Measurements from ENCODE around the gene FHAD1.
A peak's percentile ranks its signal among the peaks of the same experiment; 100 is the strongest.
"Not testable (repeated sequence)": the region's sequence is repeated elsewhere in the genome, so short reads cannot be mapped to it uniquely, and the experiment has no call there.

Gene FHAD1

DNA sequence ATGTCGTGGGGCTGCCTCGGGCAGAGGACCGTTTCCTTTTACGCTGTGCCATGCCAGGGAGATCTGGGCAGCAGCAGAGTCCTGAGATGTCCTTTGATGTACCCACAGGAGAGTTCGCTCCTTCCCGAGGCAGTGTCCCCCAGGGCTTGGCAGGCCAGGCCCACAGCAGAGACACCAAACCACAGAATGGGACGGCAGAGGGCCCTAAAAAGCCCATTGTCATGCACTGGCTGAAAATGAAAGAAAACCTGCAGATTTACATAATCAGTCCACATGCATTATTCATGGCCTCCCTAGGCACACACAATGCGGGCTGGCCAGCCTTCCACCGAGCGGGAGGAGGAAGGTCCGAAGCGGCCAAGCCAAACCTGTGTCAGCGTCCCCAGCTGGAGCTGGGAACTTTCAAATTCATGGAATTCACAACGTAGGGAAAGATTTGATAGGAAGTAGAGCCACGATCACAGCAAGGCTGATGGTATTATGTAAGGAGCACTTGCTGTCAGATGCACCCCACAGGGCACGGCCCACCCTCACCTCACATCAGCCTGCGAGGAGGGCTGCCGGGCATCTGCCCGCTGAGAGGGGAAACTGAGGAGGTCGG is 137.4 kb downstream of the FHAD1 start:
- H3K4me1 ChIP-seq, result peaks cover 24 to 38% (median 34%) of the 10 kb centered on the region in 10 experiments
- H3K9ac ChIP-seq, result peak overlapping the region in 9 of 11 experiments; percentile 29 to 71 (median 50); a peak in 14 of 22 replicates
- peaks cover 0 to 4% (median 0%) of the 10 kb centered on the region in 11 experiments; a peak in 1 of 22 replicates for H4K20me1 ChIP-seq
- H3K36me3 ChIP-seq, result no peaks in the 10 kb centered on the region
- no peak for TF ChIP-seq Cebpa-rat (IDR thresholded peaks at IDR 0.05)
- H3K4me2 ChIP-seq, result peak overlapping the region; percentile 73 to 93 (median 80)
- H3K9me3 ChIP-seq (replicated peaks in 1 of 11), result no peaks in the 10 kb centered on the region
- H3K27me3 ChIP-seq, result 0 out of 22 replicates have a peak, but pooled peaks cover 0 to 6% (median 0%) of the 10 kb centered on the region in 11 experiments
- H3K4me3 ChIP-seq, result peak overlapping the region in 3 of 10 experiments; percentile 1 to 46 (median 45); a peak in 6 of 20 replicates
- H3K27ac ChIP-seq, result peak overlapping the region in 9 of 11 experiments; percentile 2 to 64 (median 48); a peak in 9 of 22 replicates

DNA sequence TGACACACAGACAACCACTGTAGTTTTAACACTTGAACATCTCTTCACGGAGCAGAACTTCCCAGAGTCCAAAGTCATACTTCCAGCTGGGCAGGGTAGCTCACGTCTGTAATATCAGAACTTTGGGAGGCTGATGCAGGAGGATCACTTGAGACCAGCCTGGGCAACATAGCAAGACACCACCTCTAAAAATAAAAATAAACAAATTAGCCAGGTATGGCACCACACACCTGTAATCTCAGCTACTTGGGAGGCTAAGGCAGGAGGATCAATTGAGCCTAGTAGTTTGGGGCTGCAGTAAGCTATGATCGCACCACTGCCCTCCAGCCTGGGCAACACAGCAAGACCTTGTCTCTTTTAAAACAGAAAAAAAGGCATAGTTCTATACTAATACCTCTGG is 138.4 kb downstream of the FHAD1 start:
- Histone ChIP-seq H3K4me1 (peaks cover 24 to 38% (median 34%) of the 10 kb centered on the region in 10 experiments), H3K9ac (no peak overlapping the region), H3K27ac (no peak overlapping the region), H3K36me3 (no peaks in the 10 kb centered on the region), H3K4me3 (no peak overlapping the region), H3K27me3 (0 out of 22 replicates have a peak, but pooled peaks cover 0 to 6% (median 0%) of the 10 kb centered on the region in 11 experiments), H3K4me2 (peak overlapping the region in 4 of 11 experiments; percentile 76 to 89 (median 79); a peak in 8 of 22 replicates), H4K20me1 (peaks cover 0 to 4% (median 0%) of the 10 kb centered on the region in 11 experiments; a peak in 1 of 22 replicates), H3K9me3 (replicated peaks in 1 of 11) (no peaks in the 10 kb centered on the region)
- no peak for TF ChIP-seq Cebpa-rat (IDR thresholded peaks at IDR 0.05)

DNA sequence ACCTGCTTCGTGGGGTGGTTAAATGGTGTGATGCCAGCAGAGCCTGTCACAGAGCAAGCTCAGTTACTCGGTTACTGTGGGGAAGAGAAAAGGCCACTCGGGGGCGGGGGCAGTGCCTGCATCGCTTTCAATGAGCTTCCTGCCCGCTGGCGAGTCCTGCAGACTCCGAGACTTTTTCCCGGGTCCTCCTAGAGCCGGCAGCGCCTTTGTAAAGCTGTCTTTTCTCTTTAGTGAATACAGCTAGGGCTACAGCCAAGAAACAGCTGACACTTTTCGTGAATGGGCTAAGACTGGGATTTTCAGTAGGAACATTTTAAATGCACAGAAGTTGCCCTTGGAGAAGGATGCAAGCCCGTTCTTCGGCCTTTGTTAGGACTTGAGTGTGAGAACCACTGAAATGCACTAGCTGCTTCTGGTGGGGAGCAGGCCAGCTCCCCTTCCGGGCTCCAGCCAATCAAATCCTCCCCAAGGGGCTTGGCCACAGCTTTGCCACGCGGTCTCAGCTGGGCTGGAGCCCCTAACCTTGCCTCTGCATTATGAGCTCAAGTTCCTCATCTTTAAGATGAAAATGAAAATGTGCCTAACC is 139.2 kb downstream of the FHAD1 start:
- H3K4me2 ChIP-seq, result peak overlapping the region; percentile 39 to 89 (median 67)
- peak overlapping the region in 2 of 11 experiments; percentile 20 to 47; a peak in 1 of 22 replicates for H3K9ac ChIP-seq
- H4K20me1 ChIP-seq, result peaks cover 0 to 4% (median 0%) of the 10 kb centered on the region in 11 experiments; a peak in 1 of 22 replicates
- H3K4me3 ChIP-seq, result no peak overlapping the region
- no peak overlapping the region for H3K27ac ChIP-seq
- H3K4me1 ChIP-seq, result peaks cover 24 to 38% (median 34%) of the 10 kb centered on the region in 10 experiments
- H3K27me3 ChIP-seq, result 0 out of 22 replicates have a peak, but pooled peaks cover 0 to 6% (median 0%) of the 10 kb centered on the region in 11 experiments
- no peaks in the 10 kb centered on the region for H3K9me3 ChIP-seq (replicated peaks in 1 of 11)
- no peak for TF ChIP-seq Cebpa-rat (IDR thresholded peaks at IDR 0.05)
- no peaks in the 10 kb centered on the region for H3K36me3 ChIP-seq

DNA sequence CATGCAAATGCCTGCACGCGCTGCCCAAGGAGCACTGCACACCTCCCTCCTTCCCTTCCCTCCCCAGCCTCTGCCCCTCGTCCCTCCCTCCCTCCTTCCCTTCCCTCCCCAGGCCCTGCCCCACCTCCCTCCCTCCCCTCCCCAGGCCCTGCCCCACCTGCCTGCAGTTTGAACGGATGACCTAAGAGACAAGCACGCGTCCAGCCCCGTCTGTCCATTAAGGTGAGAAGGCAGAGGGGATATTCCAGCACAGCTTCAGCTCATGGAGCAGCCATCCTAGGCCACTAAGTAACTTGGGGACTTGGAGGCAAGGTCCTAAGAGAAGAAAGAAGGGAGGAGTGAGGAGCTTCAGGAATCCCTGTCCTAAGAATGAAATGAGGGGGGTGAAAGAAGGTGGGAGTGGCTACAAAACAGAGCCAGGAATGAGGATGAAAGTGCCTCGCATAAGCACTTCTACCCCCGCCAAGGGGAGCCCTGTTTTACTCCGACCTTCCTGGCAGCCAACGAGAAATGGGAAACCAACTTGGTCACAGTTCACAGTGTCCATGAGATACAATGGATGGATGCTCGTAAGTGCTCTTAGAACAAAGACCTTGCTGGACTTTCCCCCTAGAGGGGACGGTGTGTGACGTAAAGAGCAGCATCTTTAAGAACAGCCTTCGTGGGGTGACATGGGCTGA is 141.3 kb downstream of the FHAD1 start:
- Histone ChIP-seq H3K4me2 (no peak overlapping the region), H3K27me3 (0 out of 22 replicates have a peak, but pooled peaks cover 0 to 6% (median 0%) of the 10 kb centered on the region in 11 experiments), H3K9ac (no peak overlapping the region), H4K20me1 (peaks cover 0 to 2% (median 0%) of the 10 kb centered on the region in 11 experiments; a peak in 1 of 22 replicates), H3K9me3 (replicated peaks in 1 of 11) (no peaks in the 10 kb centered on the region), H3K27ac (no peak overlapping the region), H3K36me3 (no peaks in the 10 kb centered on the region), H3K4me1 (peaks cover 24 to 38% (median 34%) of the 10 kb centered on the region in 10 experiments), H3K4me3 (no peak overlapping the region)
- TF ChIP-seq Cebpa-rat (IDR thresholded peaks at IDR 0.05), result no peak

DNA sequence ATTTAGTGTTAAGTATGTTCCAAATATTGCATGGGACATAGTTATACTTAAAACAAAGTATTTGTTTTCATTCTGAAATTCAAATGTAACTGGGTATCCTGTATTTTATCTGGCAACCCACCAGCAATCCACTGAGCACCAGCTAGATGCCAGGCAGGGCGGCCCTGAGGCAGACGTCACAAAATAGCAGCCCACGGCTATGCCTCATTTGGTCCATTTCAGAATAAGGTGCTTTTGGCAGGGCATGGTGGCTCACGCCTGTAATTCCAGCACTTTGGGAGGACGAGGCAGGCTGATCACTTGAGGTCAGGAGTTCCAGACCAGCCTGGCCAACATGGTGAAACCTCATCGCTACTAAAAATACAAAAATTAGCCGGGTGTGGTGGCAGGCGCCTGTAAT is 142.8 kb downstream of the FHAD1 start:
- H3K4me2 ChIP-seq; H4K20me1 ChIP-seq; H3K4me3 ChIP-seq; H3K36me3 ChIP-seq; H3K27me3 ChIP-seq; H3K27ac ChIP-seq; H3K9me3 ChIP-seq (replicated peaks in 1 of 11); H3K9ac ChIP-seq: not testable (repeated sequence)
- H3K4me1 ChIP-seq, result peaks cover 15 to 25% (median 21%) of the 10 kb centered on the region in 10 experiments

DNA sequence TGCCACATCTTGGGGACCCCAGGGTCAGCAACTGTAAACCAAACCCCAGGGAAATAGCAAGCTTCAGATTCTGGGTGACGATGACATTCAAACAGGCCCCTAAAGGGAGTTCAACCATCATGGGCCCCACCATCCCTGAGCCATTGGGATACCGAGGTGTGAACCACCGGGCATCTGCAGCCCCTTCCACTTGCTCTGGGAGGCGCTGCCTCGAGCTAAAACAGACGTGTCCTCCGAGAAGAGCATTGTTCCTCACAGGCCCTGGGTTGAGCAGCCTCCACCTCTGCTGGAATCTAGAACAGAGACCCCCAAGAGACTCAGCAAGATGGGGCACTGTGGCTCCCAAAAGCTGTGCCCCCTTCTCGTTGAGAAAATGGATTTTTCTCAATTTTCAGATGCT is 143.6 kb downstream of the FHAD1 start:
- no peak for TF ChIP-seq Cebpa-rat (IDR thresholded peaks at IDR 0.05)
- no peaks in the 10 kb centered on the region for H3K36me3 ChIP-seq

DNA sequence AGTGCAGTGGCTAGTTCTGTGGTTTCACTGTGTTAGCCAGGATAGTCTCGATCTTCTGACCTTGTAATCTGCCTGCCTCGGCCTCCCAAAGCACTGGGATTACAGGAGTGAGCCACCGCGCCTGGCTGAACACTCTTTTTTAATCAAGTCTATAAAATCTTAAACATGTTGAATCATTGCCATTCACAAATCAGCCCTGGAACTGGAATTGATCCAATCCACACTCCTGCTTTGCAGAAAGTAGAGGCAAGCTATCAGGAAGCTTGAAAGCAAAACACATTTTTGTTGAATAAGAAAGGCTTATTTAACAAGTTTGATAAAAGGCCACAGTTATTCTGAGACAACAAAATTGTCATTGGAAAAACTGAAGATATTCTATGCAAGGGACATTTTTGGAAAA is 144.3 kb downstream of the FHAD1 start:
- Histone ChIP-seq H3K27ac (no peak overlapping the region), H3K27me3 (no peaks in the 10 kb centered on the region)
- TF ChIP-seq Cebpa-rat (IDR thresholded peaks at IDR 0.05), result no peak

More for the DNA sequence above, 143.6 kb downstream of the FHAD1 start:
- H3K9me3 ChIP-seq (replicated peaks in 1 of 11), result no peaks in the 10 kb centered on the region
- H3K27me3 ChIP-seq, result no peaks in the 10 kb centered on the region
- no peak overlapping the region for H3K4me3 ChIP-seq
- no peak overlapping the region for H3K9ac ChIP-seq
- no peak overlapping the region for H3K4me2 ChIP-seq
- H3K27ac ChIP-seq, result no peak overlapping the region
- no peaks in the 10 kb centered on the region for H4K20me1 ChIP-seq
- H3K4me1 ChIP-seq, result peaks cover 12 to 16% (median 14%) of the 10 kb centered on the region in 10 experiments; a peak in 19 of 20 replicates

DNA sequence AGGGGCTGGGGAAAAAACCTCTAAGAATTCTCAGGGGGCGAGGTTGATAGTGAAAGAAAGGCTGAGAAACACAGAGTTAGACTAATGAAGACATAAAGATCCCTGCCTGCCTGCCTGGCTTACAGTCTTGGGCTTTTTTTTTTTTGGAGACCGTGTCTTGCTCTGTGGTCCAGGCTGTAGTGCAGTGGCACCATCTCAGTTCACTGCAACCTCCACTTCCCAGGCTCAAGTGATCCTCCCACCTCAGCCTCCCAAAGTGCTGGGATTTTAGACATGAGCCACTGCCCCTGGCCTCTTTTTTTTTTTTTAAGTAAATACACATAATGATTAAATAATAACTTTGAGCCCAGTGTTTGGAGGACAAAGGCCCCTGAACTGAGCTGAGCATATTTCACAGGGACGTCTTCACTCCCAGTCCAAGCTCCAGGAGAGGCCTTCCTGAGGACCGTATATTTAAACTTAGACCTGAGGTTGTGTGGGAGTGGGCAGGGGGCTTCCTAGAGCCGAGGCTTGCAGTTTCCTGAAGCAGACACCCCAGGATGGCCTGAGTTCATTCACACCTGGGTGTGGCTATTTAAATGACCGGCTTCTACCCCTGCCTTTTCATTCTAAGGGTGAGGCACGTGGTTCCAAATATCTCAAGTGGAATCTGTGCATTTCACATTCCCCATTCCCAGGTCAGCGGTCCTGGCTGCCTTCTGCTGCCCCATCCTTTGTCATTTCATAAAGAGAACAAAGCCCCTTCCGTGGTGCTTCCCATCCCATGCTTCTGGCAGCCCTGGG is 146.6 kb downstream of the FHAD1 start:
- Histone ChIP-seq H3K4me3 (no peak overlapping the region), H3K4me2 (no peak overlapping the region), H3K9ac (no peak overlapping the region), H3K36me3 (no peaks in the 10 kb centered on the region), H3K27ac (no peak overlapping the region), H4K20me1 (no peaks in the 10 kb centered on the region), H3K27me3 (no peaks in the 10 kb centered on the region), H3K9me3 (replicated peaks in 1 of 11) (peaks cover 0 to 5% (median 0%) of the 10 kb centered on the region in 11 experiments; a peak in 1 of 22 replicates), H3K4me1 (0 out of 20 replicates have a peak, but pooled peaks cover 0 to 4% (median 0%) of the 10 kb centered on the region in 10 experiments)
- TF ChIP-seq Cebpa-rat (IDR thresholded peaks at IDR 0.05), result no peak

More for the DNA sequence above, 144.3 kb downstream of the FHAD1 start:
- Histone ChIP-seq H3K9ac (no peak overlapping the region), H3K9me3 (replicated peaks in 1 of 11) (no peaks in the 10 kb centered on the region), H4K20me1 (no peaks in the 10 kb centered on the region), H3K4me3 (no peak overlapping the region), H3K36me3 (no peaks in the 10 kb centered on the region), H3K4me1 (peaks cover 5 to 9% (median 7%) of the 10 kb centered on the region in 10 experiments; a peak in 19 of 20 replicates), H3K4me2 (no peak overlapping the region)
